NT2/D1 (cell line): Measurements from ENCODE around the gene BEST2.

Source experiments
- SUZ12 ChIP-seq: IDR thresholded peaks from 2 replicates; pipeline ENCODE4 v1.6.1; 2011; ENCODE audit not compliant: insufficient read length, insufficient read depth; ENCODE audit errors: extremely low read depth
- YY1 ChIP-seq: IDR thresholded peaks from 2 replicates; pipeline ENCODE4 v1.6.1; 2011; ENCODE audit not compliant: insufficient read length, insufficient read depth
- ZNF274 ChIP-seq: IDR thresholded peaks from 2 replicates; pipeline ENCODE4 v1.6.1; 2011; ENCODE audit warnings: mild to moderate bottlenecking, low read depth, low read length

DNA sequence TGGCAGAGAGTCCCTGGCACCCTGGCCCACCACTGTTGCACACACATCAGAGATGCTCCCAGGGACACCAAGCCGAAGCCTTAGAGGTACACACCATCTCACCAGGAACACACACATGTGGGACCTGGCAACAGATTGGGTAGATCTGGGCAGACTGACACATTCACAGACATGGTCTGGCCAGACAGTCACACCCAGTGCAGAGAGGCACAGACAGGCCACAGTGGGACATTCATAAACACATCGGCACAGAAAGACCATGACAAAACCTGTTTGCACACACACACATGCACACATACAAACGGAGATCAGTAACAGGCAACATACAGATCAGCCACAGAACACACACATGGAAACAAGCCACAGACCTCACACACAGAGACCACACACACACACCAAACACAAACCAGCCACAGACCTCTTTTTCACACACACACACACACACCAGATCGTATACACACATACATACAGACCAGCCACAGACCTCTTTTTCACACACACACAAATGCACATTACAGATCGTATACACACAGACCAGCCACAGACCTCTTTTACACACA lies 33.4 kb downstream of the BEST2 start:
- TF ChIP-seq ZNF274 (no peak), YY1 (no peak), SUZ12 (no peak)
